ENCODE results near the gene CASP1. TPM values are rescaled to one million over a fixed set of nuclear protein-coding genes. Genes with fewer than 3 reads are reported as not detected.

The CASP1 gene
- total RNA-seq (2021) (0.78 TPM in 1 of 3 replicates, not detected in the others), Bru-seq, nascent RNA (not detected)
- long read RNA-seq, experiment 1 = 0 reads
- long read RNA-seq, experiment 2 = 0 reads
- long read RNA-seq, experiment 3 = 0 reads

DNA sequence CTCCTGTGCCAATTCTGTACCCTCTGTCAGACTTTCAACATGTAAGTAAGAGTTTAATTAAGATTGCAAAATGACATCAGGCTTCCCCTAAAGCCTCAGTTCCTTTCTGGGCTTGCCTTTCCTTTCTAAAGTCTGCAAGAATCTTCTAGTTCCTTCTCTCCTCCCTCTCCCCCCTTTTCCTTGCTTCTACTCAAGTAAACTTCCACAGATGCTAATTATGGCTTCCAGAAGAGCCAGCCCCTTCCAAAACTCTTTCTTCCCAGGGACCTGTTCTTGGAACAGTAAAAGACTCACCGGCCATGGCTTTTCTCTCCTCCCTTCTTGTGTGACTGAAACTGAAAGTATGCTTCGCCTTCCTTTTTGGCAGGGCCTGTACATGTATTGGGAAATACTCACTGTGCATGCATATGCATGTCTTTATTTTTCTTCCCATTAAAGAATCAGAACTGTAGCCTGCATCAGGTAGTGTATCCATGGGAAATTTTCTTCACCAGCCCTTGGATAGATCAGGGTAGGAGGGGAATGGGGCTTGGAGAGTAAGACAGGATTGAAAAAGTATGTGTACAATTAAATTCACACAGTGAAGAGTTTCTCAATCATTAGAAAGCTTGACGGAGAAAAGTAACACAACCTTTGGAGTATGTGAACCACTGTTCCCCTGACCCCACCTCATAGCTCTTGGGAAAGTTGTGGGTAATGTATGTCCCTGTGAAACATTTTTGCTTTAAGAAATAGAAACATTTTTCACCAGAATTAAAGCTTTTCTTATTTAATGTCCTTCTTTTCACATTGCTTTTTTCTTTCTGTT, at the start of gene CASP1:
CASP1 (minus strand) TSS at position 332 of the 808 bp plus-strand sequence; CDS start at position 301, 31 bp downstream.
- ATAC-seq = no peak
- TF ChIP-seq AFF4 (CRISPR knock-in tag; IDR thresholded peaks at IDR 0.05; ENCODE audit: borderline replicate concordance) (no peak), ZBTB43 (CRISPR knock-in tag; IDR thresholded peaks at IDR 0.05) (no peak), FOXP4 (CRISPR knock-in tag; IDR thresholded peaks at IDR 0.05) (no peak), CREM (CRISPR knock-in tag; IDR thresholded peaks at IDR 0.05) (no peak), RORB (CRISPR knock-in tag; IDR thresholded peaks at IDR 0.05) (no peak)
- TF ChIP-seq, protein P1, sequence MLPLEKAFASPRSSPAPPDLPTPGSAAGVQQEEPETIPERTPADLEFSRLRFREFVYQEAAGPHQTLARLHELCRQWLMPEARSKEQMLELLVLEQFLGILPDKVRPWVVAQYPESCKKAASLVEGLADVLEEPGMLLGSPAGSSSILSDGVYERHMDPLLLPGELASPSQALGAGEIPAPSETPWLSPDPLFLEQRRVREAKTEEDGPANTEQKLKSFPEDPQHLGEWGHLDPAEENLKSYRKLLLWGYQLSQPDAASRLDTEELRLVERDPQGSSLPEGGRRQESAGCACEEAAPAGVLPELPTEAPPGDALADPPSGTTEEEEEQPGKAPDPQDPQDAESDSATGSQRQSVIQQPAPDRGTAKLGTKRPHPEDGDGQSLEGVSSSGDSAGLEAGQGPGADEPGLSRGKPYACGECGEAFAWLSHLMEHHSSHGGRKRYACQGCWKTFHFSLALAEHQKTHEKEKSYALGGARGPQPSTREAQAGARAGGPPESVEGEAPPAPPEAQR (CRISPR knock-in tag; IDR thresholded peaks at IDR 0.05) = no peak
- ChIA-PET POLR2A (no interaction called here), CTCF (no interaction called here)
- H3K27ac Mint-ChIP-seq = peak within 1 kb of the TSS; percentile 6; the same call in 1 of the 2 replicates
- H3K36me3 Mint-ChIP-seq = 0 out of 2 replicates have a peak, but pooled peaks cover 5% of the 10 kb centered on the region
- peaks cover 25% of the 10 kb centered on the region for H3K9me3 Mint-ChIP-seq
- no peak for DNase-seq (ENCODE audit: low spot score)
- no peak within 1 kb of the TSS for H3K4me3 Mint-ChIP-seq
- peaks cover 6% of the 10 kb centered on the region for H3K4me1 Mint-ChIP-seq
- H3K27me3 Mint-ChIP-seq (ENCODE audit: low read depth) = no peaks in the 10 kb centered on the region

GRCh38 chr11:105081412-105082150, 46.6 kb upstream of the CASP1 start:
- Mint-ChIP-seq H3K36me3 (peaks cover 5% of the 10 kb centered on the region), H3K4me1 (peaks cover 33% of the 10 kb centered on the region), H3K9me3 (peaks cover 14% of the 10 kb centered on the region), H3K27me3 (ENCODE audit: low read depth) (no peaks in the 10 kb centered on the region), H3K4me3 (no peak overlapping the region), H3K27ac (no peak overlapping the region)
- peak; percentile 50 for ATAC-seq
- no peak for DNase-seq (ENCODE audit: low spot score)
- ChIA-PET POLR2A (no interaction called here), CTCF (interaction anchor here (1.4 kb wide), 1 partner anchor 208 kb away, joined by 3 read pairs; no protein-coding TSS in a partner anchor)
- TF ChIP-seq, protein P2, sequence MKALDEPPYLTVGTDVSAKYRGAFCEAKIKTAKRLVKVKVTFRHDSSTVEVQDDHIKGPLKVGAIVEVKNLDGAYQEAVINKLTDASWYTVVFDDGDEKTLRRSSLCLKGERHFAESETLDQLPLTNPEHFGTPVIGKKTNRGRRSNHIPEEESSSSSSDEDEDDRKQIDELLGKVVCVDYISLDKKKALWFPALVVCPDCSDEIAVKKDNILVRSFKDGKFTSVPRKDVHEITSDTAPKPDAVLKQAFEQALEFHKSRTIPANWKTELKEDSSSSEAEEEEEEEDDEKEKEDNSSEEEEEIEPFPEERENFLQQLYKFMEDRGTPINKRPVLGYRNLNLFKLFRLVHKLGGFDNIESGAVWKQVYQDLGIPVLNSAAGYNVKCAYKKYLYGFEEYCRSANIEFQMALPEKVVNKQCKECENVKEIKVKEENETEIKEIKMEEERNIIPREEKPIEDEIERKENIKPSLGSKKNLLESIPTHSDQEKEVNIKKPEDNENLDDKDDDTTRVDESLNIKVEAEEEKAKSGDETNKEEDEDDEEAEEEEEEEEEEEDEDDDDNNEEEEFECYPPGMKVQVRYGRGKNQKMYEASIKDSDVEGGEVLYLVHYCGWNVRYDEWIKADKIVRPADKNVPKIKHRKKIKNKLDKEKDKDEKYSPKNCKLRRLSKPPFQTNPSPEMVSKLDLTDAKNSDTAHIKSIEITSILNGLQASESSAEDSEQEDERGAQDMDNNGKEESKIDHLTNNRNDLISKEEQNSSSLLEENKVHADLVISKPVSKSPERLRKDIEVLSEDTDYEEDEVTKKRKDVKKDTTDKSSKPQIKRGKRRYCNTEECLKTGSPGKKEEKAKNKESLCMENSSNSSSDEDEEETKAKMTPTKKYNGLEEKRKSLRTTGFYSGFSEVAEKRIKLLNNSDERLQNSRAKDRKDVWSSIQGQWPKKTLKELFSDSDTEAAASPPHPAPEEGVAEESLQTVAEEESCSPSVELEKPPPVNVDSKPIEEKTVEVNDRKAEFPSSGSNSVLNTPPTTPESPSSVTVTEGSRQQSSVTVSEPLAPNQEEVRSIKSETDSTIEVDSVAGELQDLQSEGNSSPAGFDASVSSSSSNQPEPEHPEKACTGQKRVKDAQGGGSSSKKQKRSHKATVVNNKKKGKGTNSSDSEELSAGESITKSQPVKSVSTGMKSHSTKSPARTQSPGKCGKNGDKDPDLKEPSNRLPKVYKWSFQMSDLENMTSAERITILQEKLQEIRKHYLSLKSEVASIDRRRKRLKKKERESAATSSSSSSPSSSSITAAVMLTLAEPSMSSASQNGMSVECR (CRISPR knock-in tag; IDR thresholded peaks at IDR 0.05; ENCODE audit: borderline replicate concordance) = no peak
- TF ChIP-seq HMGA2 (CRISPR knock-in tag; IDR thresholded peaks at IDR 0.05) (no peak), E2F5 (CRISPR knock-in tag; IDR thresholded peaks at IDR 0.05) (no peak), ZBTB43 (CRISPR knock-in tag; IDR thresholded peaks at IDR 0.05) (no peak), E2F4 (CRISPR knock-in tag; IDR thresholded peaks at IDR 0.05; ENCODE audit: borderline replicate concordance, low read depth) (no peak), NR1H2 (CRISPR knock-in tag; IDR thresholded peaks at IDR 0.05) (no peak)
- TF ChIP-seq, protein P1 (CRISPR knock-in tag; IDR thresholded peaks at IDR 0.05) = no peak
